Fibroblast of pulmonary artery (primary cell): ENCODE data around the gene POU3F2.

Experiments
- DNase-seq: peaks from one replicate; pipeline ENCODE4 v3.0.0-alpha.2; 2010; ENCODE audit warnings: low read depth
- H3K4me3 ChIP-seq: replicated peaks from 2 replicates; pipeline ENCODE4 v1.5.1; 2011; ENCODE audit warnings: low read depth, mild to moderate bottlenecking, control low read depth, low read length, moderate library complexity
- TF ChIP-seq, protein P1 (sequence below): IDR thresholded peaks from 2 replicates; pipeline ENCODE4 v1.5.1; 2011; ENCODE audit warnings: mild to moderate bottlenecking, control low read depth, low read length, inconsistent platforms; ENCODE audit errors: missing control alignments

The POU3F2 gene

DNA sequence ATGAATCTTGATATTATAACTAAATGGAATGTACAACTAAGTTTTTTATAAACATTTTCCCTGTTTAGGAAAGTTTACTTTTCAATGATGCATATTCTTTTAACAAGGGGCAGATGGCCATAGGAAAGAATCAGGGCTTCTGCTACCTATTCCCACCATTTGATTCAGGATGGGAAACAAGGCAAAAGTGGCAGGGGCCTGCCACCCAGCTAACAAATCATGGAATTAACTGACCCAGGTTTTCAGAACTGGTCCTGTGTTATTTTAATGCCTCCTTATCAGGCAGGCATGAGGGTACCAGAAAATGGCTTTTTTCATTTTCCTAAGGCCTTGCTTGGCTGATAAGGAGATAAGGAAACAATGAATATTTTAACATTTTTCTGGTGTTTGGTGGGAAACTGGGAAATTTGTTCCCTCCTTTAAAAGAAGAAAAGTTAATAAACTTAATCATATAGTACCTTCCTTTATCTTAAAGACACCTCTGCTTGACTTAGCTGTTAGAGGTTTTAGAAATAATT is 6.7 kb downstream of the POU3F2 start:
- no peak overlapping the region for H3K4me3 ChIP-seq
- no peak for DNase-seq
- TF ChIP-seq, protein P1, sequence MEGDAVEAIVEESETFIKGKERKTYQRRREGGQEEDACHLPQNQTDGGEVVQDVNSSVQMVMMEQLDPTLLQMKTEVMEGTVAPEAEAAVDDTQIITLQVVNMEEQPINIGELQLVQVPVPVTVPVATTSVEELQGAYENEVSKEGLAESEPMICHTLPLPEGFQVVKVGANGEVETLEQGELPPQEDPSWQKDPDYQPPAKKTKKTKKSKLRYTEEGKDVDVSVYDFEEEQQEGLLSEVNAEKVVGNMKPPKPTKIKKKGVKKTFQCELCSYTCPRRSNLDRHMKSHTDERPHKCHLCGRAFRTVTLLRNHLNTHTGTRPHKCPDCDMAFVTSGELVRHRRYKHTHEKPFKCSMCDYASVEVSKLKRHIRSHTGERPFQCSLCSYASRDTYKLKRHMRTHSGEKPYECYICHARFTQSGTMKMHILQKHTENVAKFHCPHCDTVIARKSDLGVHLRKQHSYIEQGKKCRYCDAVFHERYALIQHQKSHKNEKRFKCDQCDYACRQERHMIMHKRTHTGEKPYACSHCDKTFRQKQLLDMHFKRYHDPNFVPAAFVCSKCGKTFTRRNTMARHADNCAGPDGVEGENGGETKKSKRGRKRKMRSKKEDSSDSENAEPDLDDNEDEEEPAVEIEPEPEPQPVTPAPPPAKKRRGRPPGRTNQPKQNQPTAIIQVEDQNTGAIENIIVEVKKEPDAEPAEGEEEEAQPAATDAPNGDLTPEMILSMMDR = no peak

DNA sequence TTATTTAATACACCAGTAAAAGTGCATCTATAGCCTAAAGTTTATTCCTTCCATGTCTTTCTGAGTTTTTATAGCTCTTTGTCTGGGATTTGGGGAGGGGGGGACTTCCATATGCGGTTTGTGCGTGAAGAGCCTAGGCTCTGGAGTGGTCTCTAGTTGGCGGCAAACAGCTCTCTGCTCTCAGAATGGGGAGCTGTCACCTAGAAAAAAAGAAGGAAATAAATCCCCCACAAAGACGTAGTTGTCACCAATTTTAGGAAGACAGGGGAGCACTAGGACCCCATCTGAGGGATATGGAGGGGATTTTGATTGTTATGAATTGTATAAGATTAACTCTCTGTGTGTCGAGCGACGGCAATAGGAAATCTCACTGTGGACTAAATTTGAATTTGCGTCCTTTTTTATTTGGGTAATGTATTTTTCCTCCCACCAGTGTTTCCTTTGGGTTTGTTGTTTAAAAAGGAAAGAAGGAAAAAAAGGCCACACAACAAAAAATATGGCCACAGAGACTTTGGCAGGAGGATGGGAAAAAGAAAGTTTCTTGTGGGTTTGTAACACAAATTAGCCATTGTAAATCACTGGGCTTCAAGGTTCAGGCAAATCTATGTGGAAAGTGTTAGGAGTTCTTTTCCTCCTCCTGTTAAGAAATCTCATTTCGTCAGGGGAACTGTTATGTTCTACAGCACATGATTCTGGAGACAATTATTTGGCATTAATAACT is 7.4 kb downstream of the POU3F2 start:
- no peak for DNase-seq
- TF ChIP-seq, protein P1 = no peak
- H3K4me3 ChIP-seq = no peak overlapping the region

DNA sequence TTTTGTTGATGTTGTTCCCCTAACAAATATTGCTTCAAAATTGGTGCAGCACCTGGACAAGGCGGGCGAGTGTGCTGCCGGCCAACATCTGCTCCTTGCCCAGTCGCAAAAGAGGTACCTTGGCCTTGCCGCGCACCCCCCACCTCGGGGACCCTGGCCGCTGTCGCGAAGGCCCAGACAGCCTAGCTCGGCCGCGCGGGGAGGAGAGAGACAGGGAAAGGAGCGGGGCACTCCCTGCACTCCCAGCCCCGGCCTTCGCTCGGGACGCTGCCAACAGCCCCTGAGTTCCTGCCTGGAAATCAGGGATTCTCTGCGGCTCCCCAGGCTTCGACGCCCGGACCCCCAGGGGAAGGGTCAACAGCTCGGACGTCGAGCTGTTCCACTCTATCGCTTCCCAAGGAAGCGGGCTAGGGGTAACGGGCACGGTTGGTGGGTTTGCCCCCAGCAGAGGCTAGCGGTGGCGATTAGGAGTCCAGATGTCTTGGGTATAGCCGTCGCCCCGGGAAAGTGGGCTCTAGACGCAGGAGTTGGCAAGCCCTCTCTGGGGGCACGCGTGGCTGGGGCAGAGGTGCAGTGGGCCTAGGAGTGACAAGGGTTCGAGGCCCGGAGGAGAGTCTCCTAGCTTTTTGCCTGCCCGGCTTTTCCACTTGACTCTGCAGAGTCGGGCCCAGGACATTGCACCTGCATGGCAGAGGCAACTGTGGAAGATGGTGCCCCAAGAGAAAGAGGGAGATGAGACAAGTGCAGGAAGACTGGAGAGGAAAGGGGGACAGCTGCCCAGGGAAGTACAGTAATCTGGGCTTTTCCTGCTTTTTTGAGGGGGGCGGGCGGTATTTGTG is 8.2 kb downstream of the POU3F2 start:
- TF ChIP-seq, protein P1 = no peak
- no peak overlapping the region for H3K4me3 ChIP-seq
- DNase-seq = no peak

DNA sequence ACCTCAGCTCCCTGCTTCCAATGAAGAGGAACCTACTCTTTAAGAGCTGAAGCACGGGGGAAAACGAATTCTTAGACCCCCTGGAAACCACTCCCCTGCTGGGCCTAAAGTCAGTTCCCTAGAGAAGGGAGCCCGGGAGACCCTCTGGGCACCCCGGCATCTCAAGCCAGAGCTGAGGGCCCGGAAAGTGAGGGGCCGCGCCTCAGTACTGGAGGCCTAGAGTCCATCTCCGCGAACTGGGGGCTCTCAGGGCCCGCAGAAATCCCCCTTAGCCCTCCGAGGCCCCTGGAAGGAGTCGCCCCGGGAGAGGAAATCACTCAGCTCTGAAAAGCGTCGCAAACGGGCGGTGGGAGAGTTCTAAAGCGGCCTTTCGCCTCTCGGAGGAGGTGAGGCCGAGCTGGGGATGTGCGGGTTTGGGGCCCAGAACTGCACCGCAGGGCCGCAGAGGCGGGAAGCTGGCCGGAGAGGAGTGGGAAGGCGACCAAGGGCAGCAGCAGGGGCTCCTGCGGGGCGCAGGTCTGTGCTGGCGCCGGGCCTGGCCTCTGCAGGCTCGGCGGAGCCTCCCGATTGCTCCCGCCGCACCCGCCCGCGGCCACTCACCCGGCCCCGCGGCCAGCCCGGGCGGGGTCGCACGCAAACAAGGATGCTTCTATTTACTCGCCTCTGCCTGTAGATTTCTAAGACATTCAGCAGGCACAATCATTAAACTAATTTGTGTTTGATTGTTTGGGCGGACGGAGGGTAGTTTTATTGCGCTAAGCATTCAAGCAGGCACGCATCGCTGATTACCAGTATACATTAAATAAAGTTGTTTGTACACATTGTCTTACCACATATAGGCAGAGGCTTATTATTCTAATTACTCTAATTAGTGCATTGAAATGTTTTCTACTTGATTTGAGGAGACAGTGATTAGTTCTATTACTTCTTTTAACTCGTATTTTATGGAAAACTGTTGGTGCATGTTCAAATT is 9.2 kb downstream of the POU3F2 start:
- DNase-seq = no peak
- TF ChIP-seq, protein P1 = no peak
- no peak overlapping the region for H3K4me3 ChIP-seq

DNA sequence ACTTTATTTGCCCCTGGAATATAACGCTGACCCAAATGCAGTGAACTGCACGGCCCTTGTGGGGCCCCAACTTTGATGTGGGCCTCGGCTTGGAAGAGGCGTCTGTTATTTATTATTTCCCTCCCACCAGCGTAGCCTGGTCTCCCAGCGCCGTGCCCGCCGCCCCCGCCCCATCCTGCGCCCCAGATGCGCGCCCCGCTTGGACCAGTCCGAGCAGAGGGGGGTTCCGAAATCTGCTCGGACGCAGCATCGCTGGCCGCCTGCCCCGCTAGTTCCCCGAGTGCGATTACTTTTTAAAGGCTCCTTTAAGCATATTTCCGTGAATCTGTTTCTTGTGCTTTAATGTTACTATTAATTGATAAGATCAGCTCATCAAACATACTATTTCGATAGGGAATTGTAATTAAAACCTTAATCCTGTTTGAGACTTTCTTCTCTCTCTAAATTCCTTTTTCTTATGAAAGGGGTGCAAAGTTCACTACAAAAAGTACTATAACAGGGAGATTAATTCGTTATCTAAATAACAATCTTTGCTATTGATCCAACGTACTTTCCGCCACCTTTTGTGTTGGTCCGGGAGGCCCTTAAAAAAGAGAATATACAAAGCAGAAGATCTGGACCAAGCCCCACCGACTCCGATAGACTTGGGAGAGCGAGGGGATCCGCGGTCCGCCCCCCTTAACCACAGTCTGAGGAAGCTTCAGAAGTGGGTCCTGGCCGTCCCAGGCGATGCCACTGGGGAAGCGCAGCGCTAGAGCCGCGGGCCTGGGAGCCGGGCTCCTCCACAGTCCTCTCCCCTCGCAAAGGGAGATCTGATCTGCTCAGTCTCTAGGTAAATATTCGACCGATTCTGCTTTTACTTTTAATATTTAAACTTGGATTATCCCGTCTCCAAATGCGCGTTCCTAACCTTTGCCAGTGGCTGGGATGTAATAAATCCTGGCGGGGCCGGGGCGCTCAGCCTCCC is 10.2 kb downstream of the POU3F2 start:
- H3K4me3 ChIP-seq = peak overlapping the region; percentile 14
- DNase-seq = no peak
- TF ChIP-seq, protein P1 = no peak
